Measurements from ENCODE around the gene DIRAS1.

DNA sequence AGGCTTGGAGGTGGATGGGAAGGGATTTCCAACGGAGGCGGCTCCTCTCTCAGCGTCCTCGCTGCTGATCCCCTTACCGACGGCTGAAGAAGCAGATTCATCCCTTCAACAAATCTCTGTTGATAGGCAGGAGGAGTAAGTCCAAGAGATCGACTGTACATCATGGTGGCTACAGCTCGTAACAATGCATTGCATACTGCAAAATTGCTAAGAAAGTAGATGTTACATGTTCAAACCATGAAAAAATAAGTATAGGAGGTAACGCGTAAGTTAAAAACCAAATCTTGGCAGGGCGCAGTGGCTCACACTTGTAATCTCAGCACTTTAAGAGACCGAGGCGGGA, 19.1 kb upstream of the DIRAS1 start:
- TF ChIP-seq SIN3A (IDR thresholded peaks at IDR 0.05; ENCODE audit: borderline replicate concordance, insufficient read depth, low read depth, low read length) (no peak), CTCF (IDR thresholded peaks at IDR 0.05) (no peak), REST (IDR thresholded peaks at IDR 0.05; ENCODE audit: insufficient read depth in 1 of 2, low read depth in 2 of 2, low read length in 1 of 2) (peak in 1 of 2 experiments; percentile 68; a peak in 2 of 4 replicates)

Measured in Panc1 (cell line).